GM12878 (cell line): Measurements from ENCODE around the gene NAV2. TPM values are rescaled to one million over a fixed set of nuclear protein-coding genes. Genes with fewer than 3 reads are reported as not detected.

Source experiments
- ATAC-seq: fragments of 200-7000 bp; cut with Tn5 transposase; 3 replicates; pipeline ENCODE4 v1.9.1; 2020; ENCODE audit warnings: mild to moderate bottlenecking, moderate library complexity
- BruUV-seq: library from RNA; stranded (reverse); fragments of 400-500 nt; replicated peaks from 2 replicates; lab custom pipeline; 2021; lab: Mats Ljungman, UMichigan
- CTCF ChIA-PET: fragments of 300-600 bp; sonication (Branson Sonifier 250); formaldehyde crosslinking; extraction: SDS; loops from one replicate; lab custom pipeline; 2021; ENCODE audit warnings: inconsistent platforms; lab: Yijun Ruan, JAX
- POLR2A ChIA-PET: fragments of 350-600 bp; formaldehyde crosslinking; extraction: SDS; loops from one replicate; lab custom pipeline; 2021; ENCODE audit warnings: inconsistent platforms; lab: Charles Lee
- RAD21 ChIA-PET: fragments of 300-600 bp; sonication (Branson Sonifier 250); formaldehyde crosslinking; loops from one replicate; lab custom pipeline; 2023; ENCODE audit warnings: antibody characterized with exemption; ENCODE audit not compliant: unreplicated experiment; lab: Charles Lee
- SMC1A ChIA-PET: fragments of 300-600 bp; sonication (Branson Sonifier 250); formaldehyde crosslinking; loops from one replicate; lab custom pipeline; 2023; ENCODE audit not compliant: unreplicated experiment, uncharacterized antibody; lab: Charles Lee
- DNase-seq: peaks from one replicate; pipeline ENCODE4 v3.0.0-alpha.2; 2011; ENCODE audit warnings: low read depth, low spot score
- FAIRE-seq: peaks from 3 replicates; lab custom pipeline; 2011; peaks lifted over from hg19 to GRCh38; lab: Jason Lieb, UNC
- H2AFZ ChIP-seq: 2 replicates; pipeline ENCODE4 v1.6.0; 2011; ENCODE audit warnings: low read depth, low read length, control low read depth; ENCODE audit not compliant: control insufficient read depth
- H3K27ac ChIP-seq: 2 replicates; pipeline ENCODE4 v1.5.1; 2011; ENCODE audit warnings: control low read depth; ENCODE audit not compliant: control insufficient read depth, insufficient read depth
- H3K27me3 ChIP-seq, 2 experiments: replicated peaks in 1 of 2; 2 replicates each; pipeline versions ENCODE4 v1.6.0 to v1.6.1; 2011; ENCODE audit warnings: low read length in 1 of 2; ENCODE audit not compliant: control insufficient read depth in 2 of 2, insufficient read depth in 2 of 2
- H3K36me3 ChIP-seq, 2 experiments: 2 replicates each; pipeline ENCODE4 v1.5.1; 2011; ENCODE audit warnings: low read length in 1 of 2; ENCODE audit not compliant: control insufficient read depth in 2 of 2, insufficient read depth in 2 of 2
- H3K4me1 ChIP-seq: 2 replicates; pipeline ENCODE4 v1.6.1; 2011; ENCODE audit warnings: mild to moderate bottlenecking, low read length, moderate library complexity, mixed read lengths; ENCODE audit not compliant: control insufficient read depth, insufficient read depth
- H3K4me2 ChIP-seq: 2 replicates; pipeline ENCODE4 v1.6.0; 2011; ENCODE audit warnings: control low read depth; ENCODE audit not compliant: control insufficient read depth, insufficient read depth
- H3K4me3 ChIP-seq: fragments of 200-600 bp; sonication (generic); 2 replicates; pipeline ENCODE4 v1.5.1; 2016
- H3K79me2 ChIP-seq: 2 replicates; pipeline ENCODE4 v1.6.0; 2011; ENCODE audit warnings: low read length; ENCODE audit not compliant: control insufficient read depth, insufficient read depth
- H3K9ac ChIP-seq: 2 replicates; pipeline ENCODE4 v1.8.0; 2011; ENCODE audit warnings: low read length, control low read depth, mixed read lengths; ENCODE audit not compliant: control insufficient read depth, insufficient read depth
- H3K9me3 ChIP-seq: replicated peaks from 3 replicates; pipeline ENCODE4 v1.5.1; 2011; ENCODE audit warnings: mild to moderate bottlenecking, low read length; ENCODE audit not compliant: control insufficient read depth, insufficient read depth
- H4K20me1 ChIP-seq: 2 replicates; pipeline ENCODE4 v1.6.0; 2011; ENCODE audit not compliant: control insufficient read depth, insufficient read depth
- ASH2L ChIP-seq: fragments of 300-600, 200-600 bp; sonication (generic); IDR thresholded peaks from 2 replicates; pipeline ENCODE4 v1.6.1; 2017; ENCODE audit warnings: low read depth, mild to moderate bottlenecking, borderline replicate concordance
- IKZF2 ChIP-seq, 2 experiments: fragments of 450-650 bp; IDR thresholded peaks; 2 replicates each; pipeline ENCODE4 v1.6.1; 2017; ENCODE audit warnings: mild to moderate bottlenecking in 2 of 2, moderate library complexity in 2 of 2
- MLLT1 ChIP-seq: fragments of 450-650 bp; IDR thresholded peaks from 2 replicates; pipeline ENCODE4 v1.6.1; 2016; ENCODE audit warnings: mild to moderate bottlenecking
- NFXL1 ChIP-seq: fragments of 450-650 bp; IDR thresholded peaks from 2 replicates; pipeline ENCODE4 v1.6.1; 2017; ENCODE audit warnings: antibody characterized with exemption, mild to moderate bottlenecking, borderline replicate concordance
- NFYB ChIP-seq: IDR thresholded peaks from 2 replicates; pipeline ENCODE4 v1.6.1; 2011; ENCODE audit warnings: low read depth, mild to moderate bottlenecking, low read length, improper control_type of control experiment, moderate library complexity; ENCODE audit not compliant: insufficient read depth
- NKRF ChIP-seq: fragments of 450-650 bp; conservative IDR thresholded peaks from 2 replicates; pipeline ENCODE4 v1.6.1; 2017; ENCODE audit warnings: mild to moderate bottlenecking, moderate library complexity
- NR2C1 ChIP-seq: fragments of 450-650 bp; IDR thresholded peaks from 2 replicates; pipeline ENCODE4 v1.6.1; 2017; ENCODE audit warnings: antibody characterized with exemption, mild to moderate bottlenecking, moderate library complexity
- NRF1 ChIP-seq: conservative IDR thresholded peaks from 2 replicates; pipeline ENCODE4 v1.6.1; 2011; ENCODE audit warnings: mild to moderate bottlenecking, low read depth, low read length, improper control_type of control experiment
- SKIL ChIP-seq: fragments of 450-650 bp; IDR thresholded peaks from 2 replicates; pipeline ENCODE4 v1.6.1; 2017; ENCODE audit warnings: mild to moderate bottlenecking, low read depth, inconsistent platforms; ENCODE audit not compliant: poor library complexity, severe bottlenecking
- SMARCA5 ChIP-seq: fragments of 450-650 bp; IDR thresholded peaks from 2 replicates; pipeline ENCODE4 v1.6.1; 2017; ENCODE audit warnings: mild to moderate bottlenecking
- SREBF2 ChIP-seq: IDR thresholded peaks from 2 replicates; pipeline ENCODE4 v1.6.1; 2012; ENCODE audit warnings: mild to moderate bottlenecking, low read length
- STAT1 ChIP-seq: fragments of 450-650 bp; conservative IDR thresholded peaks from 2 replicates; pipeline ENCODE4 v1.6.1; 2014; ENCODE audit warnings: antibody characterized with exemption, mild to moderate bottlenecking
- TCF3 ChIP-seq: IDR thresholded peaks from 2 replicates; pipeline ENCODE4 v1.6.1; 2012; ENCODE audit warnings: low read depth, mild to moderate bottlenecking, low read length, borderline replicate concordance; ENCODE audit not compliant: insufficient read depth
- USF1 ChIP-seq: IDR thresholded peaks from 2 replicates; pipeline ENCODE4 v1.6.1; 2011; ENCODE audit warnings: borderline replicate concordance, low read depth, mild to moderate bottlenecking, moderate library complexity, mixed read lengths, low read length; ENCODE audit not compliant: insufficient read depth; ENCODE audit errors: extremely low read length
- ZBTB33 ChIP-seq: fragments of 450-650 bp; IDR thresholded peaks from 2 replicates; pipeline ENCODE4 v1.6.1; 2017; ENCODE audit warnings: mild to moderate bottlenecking
- WGBS: methylation state at CpG from one replicate; pipeline ENCODE4 v1.1.6; 2016; ENCODE audit warnings: low lambda C conversion rate; ENCODE audit not compliant: insufficient replicate concordance, insufficient coverage; ENCODE audit errors: missing lambda C conversion rate; 5-methylcytosine and 5-hydroxymethylcytosine counted together
- in situ Hi-C: fragments of 300-500 bp; cut with MboI; formaldehyde crosslinking; loops from 9 replicates; pipeline ENCODE4 v1.14.3; 2018; ENCODE audit warnings: mixed read lengths
- intact Hi-C: fragments of 100-400 bp; cut with micrococcal nuclease; formaldehyde crosslinking; loops from one replicate; pipeline ENCODE4 v1.14.2; 2022; ENCODE audit not compliant: unreplicated experiment
- polyA plus RNA-seq, 11 experiments: library from polyadenylated mRNA; depleted of rRNA in 4 of 11; unstranded in 6 of 11; stranded (reverse) in 5 of 11; fragments of >200 nt; fragmentation: Nextera tagmentation in 4 of 11; fragmentation: Illumina TruSeq in 1 of 11; extraction: Ambion mirVana in 4 of 11; extraction: Trizol in 1 of 11; gene quantifications; 1 replicate in 1 of 11; 2 replicates in 10 of 11; pipeline versions ENCODE4 v1.2.1 to v1.2.3, GENCODE V29; 2011 to 2016; ENCODE audit warnings: inconsistent platforms in 2 of 11, missing spikeins in 2 of 11, low read depth in 1 of 11
- total RNA-seq, 4 experiments: library from RNA; depleted of rRNA in 3 of 4; stranded (reverse); fragments of >200 nt in 3 of 4; fragmentation: Illumina TruSeq in 1 of 4; extraction: Trizol in 1 of 4; gene quantifications; 2 replicates each; pipeline versions ENCODE4 v1.2.1 to v1.2.3, GENCODE V29; 2013 to 2021

Gene NAV2
- total and polyA plus RNA-seq, 10 of the 15 experiments (the other 5 are each of a cell fraction or from before 2014, with no cell fraction given): 0.35 to 6.1 (median 1.1) TPM

GRCh38 chr11:20114588-20114987 lies 402.0 kb downstream of the NAV2 start (continued):
- TF ChIP-seq NKRF: no peak
- TF ChIP-seq IKZF2 (IDR thresholded peaks at IDR 0.05): no peak
- TF ChIP-seq NFXL1: no peak
- no peak for TF ChIP-seq STAT1
- TF ChIP-seq NR2C1: no peak
- TF ChIP-seq ZBTB33: no peak

GRCh38 chr11:20116825-20117224 lies 404.2 kb downstream of the NAV2 start:
- ATAC-seq (no peak), DNase-seq (no peak), FAIRE-seq (no peak)
- in situ Hi-C loops: no loop called here
- no peak overlapping the region for H2AFZ ChIP-seq
- H3K4me2 ChIP-seq: no peak overlapping the region
- H3K4me3 ChIP-seq: no peak overlapping the region
- H3K79me2 ChIP-seq: no peaks in the 10 kb centered on the region
- H3K9me3 ChIP-seq: no peaks in the 10 kb centered on the region
- H4K20me1 ChIP-seq: no peaks in the 10 kb centered on the region
- no TSS peak for BruUV-seq
- H3K27ac ChIP-seq: no peak overlapping the region
- intact Hi-C loops: no loop called here
- H3K9ac ChIP-seq: no peak overlapping the region
- ChIA-PET SMC1A (interaction anchor here (0.9 kb wide), 1 partner anchor 163 kb away, joined by 3 read pairs; no protein-coding TSS in a partner anchor), CTCF (interaction anchor here (0.6 to 3.2 kb wide), 4 partner anchors 8 to 179 kb away, joined by 3 to 16 read pairs (median 4); no protein-coding TSS in a partner anchor), POLR2A (no interaction called here), RAD21 (no interaction called here)
- no peaks in the 10 kb centered on the region for H3K36me3 ChIP-seq
- H3K4me1 ChIP-seq: no peaks in the 10 kb centered on the region; the same call in 1 of the 2 replicates
- 71% methylated on average over 1 of the region's 1 CpG for WGBS
- no peaks in the 10 kb centered on the region for H3K27me3 ChIP-seq
- TF ChIP-seq TCF3 (no peak), SKIL (no peak), NRF1 (no peak), NFYB (no peak), SMARCA5 (no peak), MLLT1 (no peak), USF1 (no peak), SREBF2 (no peak), ASH2L (no peak)
